H9 (cell line): Measurements from ENCODE around the gene HSD17B2. TPM values are rescaled to one million over a fixed set of nuclear protein-coding genes. Genes with fewer than 3 reads are reported as not detected.

Experiments
- DNase-seq: peaks from one replicate; pipeline ENCODE4 v3.0.0-alpha.2; 2017
- H2AFZ ChIP-seq: one replicate; pipeline ENCODE4 v1.6.1; 2013; ENCODE audit warnings: mild to moderate bottlenecking, low read length, control low read depth, moderate library complexity
- H2AK5ac ChIP-seq: 2 replicates; pipeline ENCODE4 v1.6.1; 2013; ENCODE audit warnings: low read length, control low read depth, mixed read lengths; ENCODE audit not compliant: insufficient read length
- H2BK120ac ChIP-seq: one replicate; pipeline ENCODE4 v1.6.1; 2013; ENCODE audit warnings: low read depth, mild to moderate bottlenecking, low read length, control low read depth, inconsistent platforms; ENCODE audit not compliant: poor library complexity, severe bottlenecking
- H2BK12ac ChIP-seq: 2 replicates; pipeline ENCODE4 v1.6.1; 2013; ENCODE audit warnings: low read length, control low read depth, mixed read lengths, low read depth; ENCODE audit not compliant: insufficient read length
- H2BK15ac ChIP-seq: 2 replicates; pipeline ENCODE4 v1.6.1; 2013; ENCODE audit warnings: low read depth, low read length, control low read depth
- H2BK20ac ChIP-seq: one replicate; pipeline ENCODE4 v1.6.1; 2013; ENCODE audit warnings: low read depth, mild to moderate bottlenecking, low read length, control low read depth, inconsistent platforms; ENCODE audit not compliant: poor library complexity, severe bottlenecking
- H2BK5ac ChIP-seq: 2 replicates; pipeline ENCODE4 v1.6.1; 2013; ENCODE audit warnings: low read length, control low read depth, mixed read lengths; ENCODE audit not compliant: insufficient read length
- H3K14ac ChIP-seq: 2 replicates; pipeline ENCODE4 v1.6.1; 2013; ENCODE audit warnings: low read length, control low read depth; ENCODE audit not compliant: insufficient read depth
- H3K18ac ChIP-seq: 2 replicates; pipeline ENCODE4 v1.6.1; 2013; ENCODE audit warnings: low read depth, mild to moderate bottlenecking, mixed read lengths, low read length, control low read depth; ENCODE audit not compliant: insufficient read length
- H3K23ac ChIP-seq: 2 replicates; pipeline ENCODE4 v1.6.1; 2013; ENCODE audit warnings: low read length, control low read depth, mixed read lengths, low read depth; ENCODE audit not compliant: insufficient read length
- H3K23me2 ChIP-seq: 2 replicates; pipeline ENCODE4 v1.6.1; 2013; ENCODE audit warnings: low read depth, mild to moderate bottlenecking, mixed read lengths, low read length, control low read depth; ENCODE audit not compliant: insufficient read length, poor library complexity, severe bottlenecking
- H3K27ac ChIP-seq: 2 replicates; pipeline ENCODE4 v1.5.1; 2013; ENCODE audit warnings: low read length, control low read depth, mixed read lengths, low read depth; ENCODE audit not compliant: insufficient read length
- H3K27me3 ChIP-seq: 2 replicates; pipeline ENCODE4 v1.6.1; 2013; ENCODE audit warnings: low read length, control low read depth, inconsistent platforms; ENCODE audit not compliant: insufficient read depth
- H3K4ac ChIP-seq: 2 replicates; pipeline ENCODE4 v1.6.1; 2013; ENCODE audit warnings: low read depth, mild to moderate bottlenecking, control low read depth, inconsistent platforms, low read length, moderate library complexity
- H3K4me1 ChIP-seq: 2 replicates; pipeline ENCODE4 v1.6.1; 2013; ENCODE audit warnings: low read length, control low read depth, inconsistent platforms; ENCODE audit not compliant: insufficient read depth
- H3K4me2 ChIP-seq: 2 replicates; pipeline ENCODE4 v1.6.1; 2013; ENCODE audit warnings: low read length, control low read depth, mixed read lengths; ENCODE audit not compliant: insufficient read length, insufficient read depth
- H3K56ac ChIP-seq: 2 replicates; pipeline ENCODE4 v1.6.1; 2013; ENCODE audit warnings: low read depth, mild to moderate bottlenecking, mixed read lengths, low read length, control low read depth; ENCODE audit not compliant: insufficient read length
- H3K79me1 ChIP-seq: 2 replicates; pipeline ENCODE4 v1.6.1; 2013; ENCODE audit warnings: low read depth, mild to moderate bottlenecking, moderate library complexity, low read length, control low read depth, inconsistent platforms; ENCODE audit not compliant: insufficient read depth, poor library complexity, severe bottlenecking
- H3K79me2 ChIP-seq: 2 replicates; pipeline ENCODE4 v1.6.1; 2013; ENCODE audit warnings: low read length, control low read depth, inconsistent platforms; ENCODE audit not compliant: insufficient read depth
- H3K9ac ChIP-seq: 2 replicates; pipeline ENCODE4 v1.6.1; 2013; ENCODE audit warnings: low read length, control low read depth, mixed read lengths; ENCODE audit not compliant: insufficient read length; ENCODE audit errors: extremely low read depth
- H3K9me3 ChIP-seq: one replicate; pipeline ENCODE4 v1.6.1; 2013; ENCODE audit warnings: low read depth, low read length, inconsistent platforms; ENCODE audit not compliant: control insufficient read depth
- H3T11ph ChIP-seq: one replicate; pipeline ENCODE4 v1.6.1; 2013; ENCODE audit warnings: mild to moderate bottlenecking, low read length, control low read depth, inconsistent platforms
- H4K20me1 ChIP-seq: one replicate; pipeline ENCODE4 v1.6.1; 2013; ENCODE audit not compliant: control insufficient read depth, insufficient read length, insufficient read depth
- H4K5ac ChIP-seq: 2 replicates; pipeline ENCODE4 v1.6.1; 2013; ENCODE audit warnings: low read depth, mild to moderate bottlenecking, mixed read lengths, low read length, control low read depth; ENCODE audit not compliant: insufficient read length
- H4K8ac ChIP-seq: replicated peaks from 2 replicates; pipeline ENCODE4 v1.6.1; 2013; ENCODE audit warnings: low read length, control low read depth, mixed read lengths, low read depth; ENCODE audit not compliant: insufficient read length
- H4K91ac ChIP-seq: 2 replicates; pipeline ENCODE4 v1.6.1; 2013; ENCODE audit warnings: low read depth, mild to moderate bottlenecking, moderate library complexity, mixed read lengths, low read length, control low read depth; ENCODE audit not compliant: insufficient read length
- H3K27ac Mint-ChIP-seq, 3 experiments: 2 replicates in 2 of 3; 3 replicates in 1 of 3; pipeline ENCODE4 v1.8.0; 2020 to 2021; ENCODE audit warnings: mixed read lengths in 3 of 3, mild to moderate bottlenecking in 1 of 3, moderate library complexity in 1 of 3
- H3K27me3 Mint-ChIP-seq: 2 replicates; pipeline ENCODE4 v1.8.0; 2021; ENCODE audit warnings: low read depth, mild to moderate bottlenecking, moderate library complexity, mixed read lengths
- H3K36me3 Mint-ChIP-seq, 3 experiments: 2 replicates in 2 of 3; 3 replicates in 1 of 3; pipeline ENCODE4 v1.8.0; 2020 to 2021; ENCODE audit warnings: low read depth in 3 of 3, mixed read lengths in 3 of 3; ENCODE audit not compliant: insufficient read depth in 1 of 3
- H3K4me1 Mint-ChIP-seq, 2 experiments: 2 replicates each; pipeline ENCODE4 v1.8.0; 2020; ENCODE audit warnings: mixed read lengths in 2 of 2
- H3K4me3 Mint-ChIP-seq, 2 experiments: 2 replicates in 1 of 2; 3 replicates in 1 of 2; pipeline ENCODE4 v1.8.0; 2020 to 2021; ENCODE audit warnings: mild to moderate bottlenecking in 2 of 2, mixed read lengths in 2 of 2, moderate library complexity in 1 of 2
- H3K9me3 Mint-ChIP-seq, 2 experiments: 2 replicates in 1 of 2; 3 replicates in 1 of 2; pipeline ENCODE4 v1.8.0; 2020; ENCODE audit warnings: mild to moderate bottlenecking in 2 of 2, mixed read lengths in 2 of 2, moderate library complexity in 1 of 2
- CTCF ChIP-seq: fragments of 200-600 bp; sonication (generic); conservative IDR thresholded peaks from 3 replicates; pipeline ENCODE4 v1.8.0; 2021; ENCODE audit warnings: antibody characterized with exemption, mild to moderate bottlenecking
- WGBS: extraction: QIAGEN DNeasy Blood & Tissue Kit; methylation state at CpG from one replicate; pipeline ENCODE4 v1.1.7; 2013; ENCODE audit warnings: missing lambda C conversion rate, low lambda C conversion rate, mixed read lengths; ENCODE audit not compliant: insufficient read length; ENCODE audit errors: extremely low coverage; 5-methylcytosine and 5-hydroxymethylcytosine counted together
- total RNA-seq: library from RNA; stranded (reverse); gene quantifications from 2 replicates; pipeline ENCODE4 v1.2.1, GENCODE V29; 2021

The HSD17B2 gene
- total RNA-seq, 1 experiment from 2014 or later, result not detected

- H3K27me3 ChIP-seq, result no peaks in the 10 kb centered on the region
- H3K9me3 ChIP-seq, result no peaks in the 10 kb centered on the region
- H3K23me2 ChIP-seq, result no peaks in the 10 kb centered on the region
- no peaks in the 10 kb centered on the region for H3K79me2 ChIP-seq
- H3K4me1 Mint-ChIP-seq, result peaks cover 0 to 2% of the 10 kb centered on the region in 2 experiments; a peak in 2 of 4 replicates
- H3K56ac ChIP-seq, result no peak overlapping the region
- H3K27me3 Mint-ChIP-seq, result peaks cover 6% of the 10 kb centered on the region; the same call in 1 of the 2 replicates
- no peak overlapping the region for H2BK20ac ChIP-seq
- H3K9me3 Mint-ChIP-seq, result no peaks in the 10 kb centered on the region
- no peak overlapping the region for H4K91ac ChIP-seq
- no peak overlapping the region for H3K4ac ChIP-seq
- no peak overlapping the region for H4K8ac ChIP-seq
- H4K20me1 ChIP-seq, result no peaks in the 10 kb centered on the region
- H3T11ph ChIP-seq, result no peak overlapping the region
- H3K18ac ChIP-seq, result no peak overlapping the region
- no peak overlapping the region for H3K23ac ChIP-seq
- WGBS, result no CpG with 5 or more reads among the region's 5 CpGs
- no peak overlapping the region for H3K4me2 ChIP-seq
- no peak overlapping the region for H2BK15ac ChIP-seq
- H2BK12ac ChIP-seq, result no peak overlapping the region
- no peaks in the 10 kb centered on the region for H3K36me3 Mint-ChIP-seq
- H3K9ac ChIP-seq, result no peak overlapping the region
- H2BK120ac ChIP-seq, result no peak overlapping the region
- no peak overlapping the region for H3K14ac ChIP-seq
- no peak overlapping the region for H3K27ac ChIP-seq
- no peaks in the 10 kb centered on the region for H3K79me1 ChIP-seq
- H2AFZ ChIP-seq, result no peak overlapping the region
- H4K5ac ChIP-seq, result no peak overlapping the region
- H3K4me3 Mint-ChIP-seq, result no peak overlapping the region
- TF ChIP-seq CTCF, result no peak
- H2BK5ac ChIP-seq, result no peak overlapping the region
- no peak overlapping the region for H2AK5ac ChIP-seq
- peak overlapping the region in 1 of 3 experiments; percentile 2; a peak in 1 of 7 replicates for H3K27ac Mint-ChIP-seq
- DNase-seq, result no peak
- H3K4me1 ChIP-seq, result no peaks in the 10 kb centered on the region
These were observed 28.5 kb downstream of the HSD17B2 start for GRCh38 chr16:82063456-82064082.
